ENCODE data around the gene TMED10. TPM values are rescaled to one million over a fixed set of nuclear protein-coding genes. Genes with fewer than 3 reads are reported as not detected.
A peak's percentile ranks its signal among the peaks of the same experiment; 100 is the strongest.

Gene TMED10
- total and polyA plus RNA-seq, 11 donors = 56.4 to 398 (median 275) TPM

- H3K9me3 ChIP-seq = no peaks in the 10 kb centered on the region
- ATAC-seq (no peak), DNase-seq (no peak)
- no peak overlapping the region for H3K27ac ChIP-seq
- 91 to 99% (median 96%) methylated on average over 4 of the region's 4 CpGs for WGBS, 4 donors
- intact Hi-C loops (cut with DNase I) = loop anchor here in 1 of 10 donors (5.0 kb wide), 1 partner anchor 35 kb away; no protein-coding TSS in a partner anchor
- TF ChIP-seq, protein P1, sequence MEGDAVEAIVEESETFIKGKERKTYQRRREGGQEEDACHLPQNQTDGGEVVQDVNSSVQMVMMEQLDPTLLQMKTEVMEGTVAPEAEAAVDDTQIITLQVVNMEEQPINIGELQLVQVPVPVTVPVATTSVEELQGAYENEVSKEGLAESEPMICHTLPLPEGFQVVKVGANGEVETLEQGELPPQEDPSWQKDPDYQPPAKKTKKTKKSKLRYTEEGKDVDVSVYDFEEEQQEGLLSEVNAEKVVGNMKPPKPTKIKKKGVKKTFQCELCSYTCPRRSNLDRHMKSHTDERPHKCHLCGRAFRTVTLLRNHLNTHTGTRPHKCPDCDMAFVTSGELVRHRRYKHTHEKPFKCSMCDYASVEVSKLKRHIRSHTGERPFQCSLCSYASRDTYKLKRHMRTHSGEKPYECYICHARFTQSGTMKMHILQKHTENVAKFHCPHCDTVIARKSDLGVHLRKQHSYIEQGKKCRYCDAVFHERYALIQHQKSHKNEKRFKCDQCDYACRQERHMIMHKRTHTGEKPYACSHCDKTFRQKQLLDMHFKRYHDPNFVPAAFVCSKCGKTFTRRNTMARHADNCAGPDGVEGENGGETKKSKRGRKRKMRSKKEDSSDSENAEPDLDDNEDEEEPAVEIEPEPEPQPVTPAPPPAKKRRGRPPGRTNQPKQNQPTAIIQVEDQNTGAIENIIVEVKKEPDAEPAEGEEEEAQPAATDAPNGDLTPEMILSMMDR (IDR thresholded peaks at IDR 0.05) = no peak
- TF ChIP-seq POLR2A (IDR thresholded peaks at IDR 0.05) = no peak
- H3K27me3 ChIP-seq = no peaks in the 10 kb centered on the region
- H3K4me1 ChIP-seq = peaks cover 0 to 22% (median 6%) of the 10 kb centered on the region in 12 donors
- H3K4me3 ChIP-seq = no peak overlapping the region
- H3K36me3 ChIP-seq = no peaks in the 10 kb centered on the region
Observed at GRCh38 chr14:75197338-75197737, 20.9 kb upstream of the TMED10 start.

- no peak for TF ChIP-seq POLR2A (IDR thresholded peaks at IDR 0.05)
- TF ChIP-seq, protein P1 (IDR thresholded peaks at IDR 0.05) = no peak
- WGBS, 4 donors = 76 to 91% (median 84%) methylated on average over 3 to 4 of the region's 4 CpGs
- Histone ChIP-seq H3K27me3 (no peaks in the 10 kb centered on the region), H3K4me3 (no peak overlapping the region), H3K27ac (no peak overlapping the region), H3K9me3 (no peaks in the 10 kb centered on the region), H3K36me3 (no peaks in the 10 kb centered on the region), H3K4me1 (peaks cover 0 to 22% (median 6%) of the 10 kb centered on the region in 12 donors)
- ATAC-seq (peak in 3 of 4 donors; percentile 24 to 72 (median 58)), DNase-seq (no peak)
- intact Hi-C loops (cut with DNase I) = loop anchor here in 1 of 10 donors (5.0 kb wide), 1 partner anchor 36 kb away; no protein-coding TSS in a partner anchor
Observed at GRCh38 chr14:75196468-75196867, 20.1 kb upstream of the TMED10 start.

DNA sequence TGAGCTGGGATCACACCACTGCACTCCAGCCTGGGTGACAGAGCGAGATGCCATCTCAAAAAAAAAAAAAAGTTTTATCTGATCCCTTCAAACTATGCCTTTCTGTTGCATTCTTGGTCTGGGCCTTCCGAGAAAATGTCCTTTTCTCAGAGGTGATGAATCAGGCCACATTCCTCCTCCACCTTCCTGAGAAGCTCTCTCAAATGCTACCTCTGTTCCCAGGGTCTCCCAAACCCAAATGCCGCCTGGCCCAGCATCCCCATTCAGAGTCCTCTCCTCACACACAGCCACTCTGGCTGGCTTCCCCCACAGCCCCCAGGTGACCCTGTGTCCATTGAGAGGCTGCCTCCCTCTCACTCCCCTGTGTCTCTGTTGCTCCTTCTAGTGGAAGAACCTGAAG, 19.7 kb upstream of the TMED10 start:
- Histone ChIP-seq H3K9me3 (no peaks in the 10 kb centered on the region), H3K27me3 (no peaks in the 10 kb centered on the region), H3K36me3 (no peaks in the 10 kb centered on the region), H3K27ac (no peak overlapping the region), H3K4me1 (peaks cover 0 to 22% (median 6%) of the 10 kb centered on the region in 12 donors), H3K4me3 (no peak overlapping the region)
- no peak for ATAC-seq
- WGBS, 4 donors = 89 to 99% (median 96%) methylated on average over 3 of the region's 3 CpGs
- no peak for DNase-seq
- intact Hi-C loops (cut with DNase I) = loop anchor here in 1 of 10 donors (5.0 kb wide), 1 partner anchor 36 kb away; no protein-coding TSS in a partner anchor
- TF ChIP-seq, protein P1 (IDR thresholded peaks at IDR 0.05) = no peak
- no peak for TF ChIP-seq POLR2A (IDR thresholded peaks at IDR 0.05)

GRCh38 chr14:75191100-75191499, 14.7 kb upstream of the TMED10 start:
- Histone ChIP-seq H3K27ac (no peak overlapping the region), H3K27me3 (no peaks in the 10 kb centered on the region), H3K9me3 (no peaks in the 10 kb centered on the region), H3K4me3 (no peak overlapping the region), H3K36me3 (no peaks in the 10 kb centered on the region), H3K4me1 (peaks cover 0 to 24% (median 0%) of the 10 kb centered on the region in 12 donors)
- DNase-seq (peak in 3 of 5 donors; percentile 36 to 40 (median 39)), ATAC-seq (peak; percentile 59 to 82 (median 70))
- 61 to 68% (median 65%) methylated on average over 3 of the region's 3 CpGs for WGBS, 4 donors
- intact Hi-C loops (cut with DNase I) = no loop called here
- TF ChIP-seq, protein P1 (IDR thresholded peaks at IDR 0.05) = no peak
- TF ChIP-seq POLR2A (IDR thresholded peaks at IDR 0.05) = no peak
